Thyroid gland (tissue), 4 donors: ENCODE data around the gene SULT1A2.

Experiments
- POLR2A ChIP-seq, 2 donors: fragments of 450-650 bp; IDR thresholded peaks; one replicate each; pipeline ENCODE4 v1.6.1; 2017; ENCODE audit warnings: antibody characterized with exemption in 2 of 2, mild to moderate bottlenecking in 2 of 2, moderate library complexity in 1 of 2
- TF ChIP-seq, protein P1 (sequence below), 6 experiments: fragments of 200-600 bp in 3 of 6; fragments of 450-650 bp in 3 of 6; sonication (generic) in 3 of 6; IDR thresholded peaks; one replicate each; pipeline ENCODE4 v1.5.1; 2016 to 2019; ENCODE audit warnings: antibody characterized with exemption in 6 of 6, mild to moderate bottlenecking in 2 of 6, inconsistent platforms in 1 of 6, moderate library complexity in 1 of 6

DNA sequence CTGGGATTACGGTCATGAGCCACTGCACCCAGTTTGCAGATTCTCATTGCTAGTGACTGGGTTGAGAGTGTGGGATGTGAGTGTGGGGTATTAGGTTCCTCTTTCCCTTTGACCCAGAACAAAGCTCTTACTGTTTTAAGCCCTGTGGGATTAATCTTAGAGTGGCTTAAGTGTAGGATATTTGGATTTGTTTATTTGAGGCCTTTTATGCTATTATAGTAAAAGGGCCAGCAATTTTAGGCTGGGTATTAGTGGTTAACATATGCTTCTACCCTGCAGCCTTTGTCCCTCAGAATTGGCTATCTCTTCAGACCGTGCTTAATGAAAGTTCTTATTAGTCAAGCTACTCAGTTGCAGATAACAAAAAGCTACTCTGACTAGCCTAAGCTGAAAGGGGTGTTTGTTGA, 39.9 kb downstream of the SULT1A2 start:
- TF ChIP-seq, protein P1, sequence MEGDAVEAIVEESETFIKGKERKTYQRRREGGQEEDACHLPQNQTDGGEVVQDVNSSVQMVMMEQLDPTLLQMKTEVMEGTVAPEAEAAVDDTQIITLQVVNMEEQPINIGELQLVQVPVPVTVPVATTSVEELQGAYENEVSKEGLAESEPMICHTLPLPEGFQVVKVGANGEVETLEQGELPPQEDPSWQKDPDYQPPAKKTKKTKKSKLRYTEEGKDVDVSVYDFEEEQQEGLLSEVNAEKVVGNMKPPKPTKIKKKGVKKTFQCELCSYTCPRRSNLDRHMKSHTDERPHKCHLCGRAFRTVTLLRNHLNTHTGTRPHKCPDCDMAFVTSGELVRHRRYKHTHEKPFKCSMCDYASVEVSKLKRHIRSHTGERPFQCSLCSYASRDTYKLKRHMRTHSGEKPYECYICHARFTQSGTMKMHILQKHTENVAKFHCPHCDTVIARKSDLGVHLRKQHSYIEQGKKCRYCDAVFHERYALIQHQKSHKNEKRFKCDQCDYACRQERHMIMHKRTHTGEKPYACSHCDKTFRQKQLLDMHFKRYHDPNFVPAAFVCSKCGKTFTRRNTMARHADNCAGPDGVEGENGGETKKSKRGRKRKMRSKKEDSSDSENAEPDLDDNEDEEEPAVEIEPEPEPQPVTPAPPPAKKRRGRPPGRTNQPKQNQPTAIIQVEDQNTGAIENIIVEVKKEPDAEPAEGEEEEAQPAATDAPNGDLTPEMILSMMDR (IDR thresholded peaks at IDR 0.05) = no peak
- TF ChIP-seq POLR2A (IDR thresholded peaks at IDR 0.05) = no peak
